HUES64 (cell line): Measurements from ENCODE around the gene MGLL.

Experiments
- H3K27ac ChIP-seq: 2 replicates; pipeline ENCODE4 v1.7.0; 2013; ENCODE audit warnings: low read depth, low read length, inconsistent platforms
- H3K27me3 ChIP-seq: 2 replicates; pipeline ENCODE4 v1.6.1; 2013; ENCODE audit warnings: mild to moderate bottlenecking, low read length; ENCODE audit not compliant: insufficient read depth
- H3K36me3 ChIP-seq: 2 replicates; pipeline ENCODE4 v1.6.1; 2013; ENCODE audit warnings: mild to moderate bottlenecking, low read length; ENCODE audit not compliant: insufficient read depth
- H3K4me1 ChIP-seq: 2 replicates; pipeline ENCODE4 v1.6.1; 2013; ENCODE audit warnings: mild to moderate bottlenecking, low read length, moderate library complexity; ENCODE audit not compliant: insufficient read depth
- H3K4me3 ChIP-seq: 2 replicates; pipeline ENCODE4 v1.5.1; 2013; ENCODE audit warnings: mild to moderate bottlenecking, low read length, moderate library complexity
- H3K9ac ChIP-seq: 2 replicates; pipeline ENCODE4 v1.6.1; 2013; ENCODE audit warnings: mild to moderate bottlenecking, low read depth, low read length
- H3K9me3 ChIP-seq: 2 replicates; pipeline ENCODE4 v1.6.1; 2013; ENCODE audit warnings: low read depth, low read length; ENCODE audit not compliant: insufficient read depth
- whole genome bisulfite sequencing: fragments of 150-250, 120-280 bp; methylation state at CpG from one replicate; pipeline ENCODE4 v1.1.7; 2013; ENCODE audit warnings: missing lambda C conversion rate; 5-methylcytosine and 5-hydroxymethylcytosine counted together

The MGLL gene

GRCh38 chr3:127750226-127751031 lies 71.9 kb downstream of the MGLL start:
- H3K9ac ChIP-seq = no peak overlapping the region
- H3K27ac ChIP-seq = no peak overlapping the region
- no peaks in the 10 kb centered on the region for H3K27me3 ChIP-seq
- no peaks in the 10 kb centered on the region for H3K36me3 ChIP-seq
- 0 out of 2 replicates have a peak, but pooled peaks cover 4% of the 10 kb centered on the region for H3K4me1 ChIP-seq
- no peak overlapping the region for H3K4me3 ChIP-seq
- 94% methylated on average over 11 of the region's 12 CpGs for WGBS
- H3K9me3 ChIP-seq = no peaks in the 10 kb centered on the region

- whole genome bisulfite sequencing = 88% methylated on average over 7 of the region's 7 CpGs
These were observed 72.5 kb downstream of the MGLL start for GRCh38 chr3:127749787-127750225.

GRCh38 chr3:127749361-127749760 lies 73.0 kb downstream of the MGLL start:
- no peak overlapping the region for H3K9ac ChIP-seq
- H3K27me3 ChIP-seq = no peaks in the 10 kb centered on the region
- H3K9me3 ChIP-seq = no peaks in the 10 kb centered on the region
- no peak overlapping the region for H3K27ac ChIP-seq
- no peaks in the 10 kb centered on the region for H3K36me3 ChIP-seq
- 97% methylated on average over 2 of the region's 3 CpGs for WGBS
- 0 out of 2 replicates have a peak, but pooled peaks cover 4% of the 10 kb centered on the region for H3K4me1 ChIP-seq
- no peak overlapping the region for H3K4me3 ChIP-seq

More at GRCh38 chr3:127749787-127750225, 72.5 kb downstream of the MGLL start:
- Histone ChIP-seq H3K27ac (no peak overlapping the region), H3K9ac (no peak overlapping the region), H3K4me3 (no peak overlapping the region), H3K36me3 (no peaks in the 10 kb centered on the region), H3K27me3 (no peaks in the 10 kb centered on the region), H3K4me1 (0 out of 2 replicates have a peak, but pooled peaks cover 4% of the 10 kb centered on the region), H3K9me3 (no peaks in the 10 kb centered on the region)

GRCh38 chr3:127748754-127749327 lies 73.5 kb downstream of the MGLL start:
- Histone ChIP-seq H3K27me3 (no peaks in the 10 kb centered on the region), H3K4me1 (0 out of 2 replicates have a peak, but pooled peaks cover 4% of the 10 kb centered on the region), H3K4me3 (no peak overlapping the region), H3K9ac (no peak overlapping the region), H3K36me3 (no peaks in the 10 kb centered on the region), H3K27ac (no peak overlapping the region), H3K9me3 (no peaks in the 10 kb centered on the region)
- 87% methylated on average over 9 of the region's 9 CpGs for WGBS

GRCh38 chr3:127747751-127748521 lies 74.4 kb downstream of the MGLL start:
- Histone ChIP-seq H3K9ac (no peak overlapping the region), H3K9me3 (no peaks in the 10 kb centered on the region), H3K27me3 (no peaks in the 10 kb centered on the region), H3K4me3 (no peak overlapping the region), H3K27ac (no peak overlapping the region), H3K36me3 (no peaks in the 10 kb centered on the region), H3K4me1 (0 out of 2 replicates have a peak, but pooled peaks cover 4% of the 10 kb centered on the region)
- 88% methylated on average over 16 of the region's 16 CpGs for WGBS

- Histone ChIP-seq H3K9ac (no peak overlapping the region), H3K9me3 (no peaks in the 10 kb centered on the region), H3K36me3 (no peaks in the 10 kb centered on the region), H3K4me1 (0 out of 2 replicates have a peak, but pooled peaks cover 4% of the 10 kb centered on the region), H3K27ac (no peak overlapping the region), H3K4me3 (no peak overlapping the region), H3K27me3 (no peaks in the 10 kb centered on the region)
- 90% methylated on average over 1 of the region's 1 CpG for WGBS
These were observed 75.2 kb downstream of the MGLL start for GRCh38 chr3:127747066-127747465.

- H3K9ac ChIP-seq = no peak overlapping the region
- no peak overlapping the region for H3K4me3 ChIP-seq
- no peak overlapping the region for H3K27ac ChIP-seq
- WGBS = 89% methylated on average over 10 of the region's 10 CpGs
- H3K9me3 ChIP-seq = no peaks in the 10 kb centered on the region
- 0 out of 2 replicates have a peak, but pooled peaks cover 4% of the 10 kb centered on the region for H3K4me1 ChIP-seq
- H3K36me3 ChIP-seq = no peaks in the 10 kb centered on the region
- no peaks in the 10 kb centered on the region for H3K27me3 ChIP-seq
These were observed 75.8 kb downstream of the MGLL start for GRCh38 chr3:127746400-127747057.

- Histone ChIP-seq H3K27ac (no peak overlapping the region), H3K9ac (no peak overlapping the region), H3K4me1 (0 out of 2 replicates have a peak, but pooled peaks cover 4% of the 10 kb centered on the region), H3K36me3 (no peaks in the 10 kb centered on the region), H3K27me3 (no peaks in the 10 kb centered on the region), H3K4me3 (no peak overlapping the region), H3K9me3 (no peaks in the 10 kb centered on the region)
- WGBS = 84% methylated on average over 11 of the region's 11 CpGs
These were observed 76.5 kb downstream of the MGLL start for GRCh38 chr3:127745656-127746399.

GRCh38 chr3:127744875-127745274 lies 77.4 kb downstream of the MGLL start:
- 0 out of 2 replicates have a peak, but pooled peaks cover 4% of the 10 kb centered on the region for H3K4me1 ChIP-seq
- H3K9ac ChIP-seq = no peak overlapping the region
- no peaks in the 10 kb centered on the region for H3K27me3 ChIP-seq
- no peak overlapping the region for H3K27ac ChIP-seq
- H3K9me3 ChIP-seq = no peaks in the 10 kb centered on the region
- H3K4me3 ChIP-seq = no peak overlapping the region
- 83% methylated on average over 8 of the region's 8 CpGs for WGBS
- no peaks in the 10 kb centered on the region for H3K36me3 ChIP-seq

GRCh38 chr3:127744253-127744815 lies 78.0 kb downstream of the MGLL start:
- no peak overlapping the region for H3K4me3 ChIP-seq
- H3K9me3 ChIP-seq = no peaks in the 10 kb centered on the region
- H3K36me3 ChIP-seq = no peaks in the 10 kb centered on the region
- no peak overlapping the region for H3K9ac ChIP-seq
- 0 out of 2 replicates have a peak, but pooled peaks cover 3% of the 10 kb centered on the region for H3K4me1 ChIP-seq
- no peaks in the 10 kb centered on the region for H3K27me3 ChIP-seq
- 91% methylated on average over 10 of the region's 11 CpGs for WGBS
- no peak overlapping the region for H3K27ac ChIP-seq
